ENCODE measurements around the gene SGMS1.

- TF ChIP-seq EZH2 (IDR thresholded peaks at IDR 0.05; ENCODE audit: borderline replicate concordance, insufficient read depth, low read depth, low read length, poor library complexity, severe bottlenecking) (no peak), CTCF (IDR thresholded peaks at IDR 0.05) (no peak)
These were observed 67.3 kb downstream of the SGMS1 start for GRCh38 chr10:50556237-50557120.
